HG02943 (cell line): ENCODE measurements around the gene PTF1A.

ENCODE experiments used
- ATAC-seq: cut with Tn5 transposase; IDR thresholded peaks from one replicate; pipeline ENCODE4 v1.9.1; 2021; ENCODE audit warnings: mild to moderate bottlenecking, low read depth, moderate library complexity; ENCODE audit not compliant: unreplicated experiment

The PTF1A gene

DNA sequence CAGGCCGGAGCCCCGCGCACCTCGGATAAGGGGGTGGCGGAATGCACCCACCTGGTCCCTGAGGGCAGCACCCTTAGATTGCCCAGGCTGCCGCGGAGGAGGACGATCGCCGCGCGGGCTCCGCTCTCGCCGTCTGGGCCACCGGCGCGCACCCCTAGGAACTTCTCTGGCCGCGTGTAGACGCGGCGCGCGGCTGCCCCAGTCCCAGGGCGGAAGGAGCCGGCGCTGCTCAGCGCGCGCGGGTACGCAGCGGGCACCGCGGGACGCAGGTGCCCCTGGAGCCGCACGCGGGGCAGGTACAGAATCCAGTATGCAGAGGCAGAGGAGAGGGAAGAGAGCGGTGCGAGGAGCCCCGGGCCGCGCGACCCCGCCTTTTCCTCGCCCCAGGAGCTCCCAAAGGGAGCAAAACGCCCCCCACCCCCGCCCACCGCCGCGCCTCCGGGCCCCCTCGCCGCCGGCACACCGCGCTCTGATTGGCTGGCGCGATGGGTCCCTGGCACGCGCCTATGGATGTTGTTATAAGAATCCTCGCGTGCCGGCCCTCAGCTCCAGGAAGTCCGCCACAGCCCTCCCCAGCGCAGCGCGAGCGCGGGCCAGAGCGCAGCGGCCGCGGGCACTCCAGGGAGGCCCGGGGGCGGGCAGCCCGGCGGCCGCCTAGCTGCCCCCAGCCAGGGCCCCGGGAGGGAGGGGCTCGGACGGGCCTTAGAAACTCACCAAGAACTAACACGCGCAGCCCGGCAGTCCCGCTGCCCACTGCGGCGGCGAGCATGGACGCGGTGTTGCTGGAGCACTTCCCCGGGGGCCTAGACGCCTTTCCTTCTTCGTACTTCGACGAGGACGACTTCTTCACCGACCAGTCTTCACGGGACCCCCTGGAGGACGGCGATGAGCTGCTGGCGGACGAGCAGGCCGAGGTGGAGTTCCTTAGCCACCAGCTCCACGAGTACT lies at the start of gene PTF1A:
Gene PTF1A, plus strand, starts transcription at position 549 of the 948 bp plus-strand sequence. Its CDS starts 219 bp downstream, at position 768.
- no peak for ATAC-seq

DNA sequence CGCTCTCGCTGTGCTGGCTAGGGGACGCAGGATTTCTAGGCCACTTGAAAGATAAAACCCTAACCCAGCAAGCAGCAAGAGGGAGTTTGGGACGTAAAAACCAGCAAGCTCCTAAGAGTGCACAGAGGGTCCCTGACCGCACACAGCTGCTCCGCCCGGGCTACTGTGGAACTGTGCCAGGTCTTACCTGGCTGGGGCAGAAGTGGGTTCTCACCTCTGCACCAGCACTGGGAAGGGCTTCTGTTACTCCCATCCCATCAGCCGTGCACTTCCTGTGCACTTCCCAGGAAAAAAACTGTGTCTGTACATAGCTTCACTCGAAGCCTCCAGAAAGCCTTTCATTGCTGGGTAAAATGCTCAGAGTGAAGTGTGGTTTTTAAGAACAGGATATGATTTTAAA lies 45.9 kb upstream of the PTF1A start:
- ATAC-seq: no peak

DNA sequence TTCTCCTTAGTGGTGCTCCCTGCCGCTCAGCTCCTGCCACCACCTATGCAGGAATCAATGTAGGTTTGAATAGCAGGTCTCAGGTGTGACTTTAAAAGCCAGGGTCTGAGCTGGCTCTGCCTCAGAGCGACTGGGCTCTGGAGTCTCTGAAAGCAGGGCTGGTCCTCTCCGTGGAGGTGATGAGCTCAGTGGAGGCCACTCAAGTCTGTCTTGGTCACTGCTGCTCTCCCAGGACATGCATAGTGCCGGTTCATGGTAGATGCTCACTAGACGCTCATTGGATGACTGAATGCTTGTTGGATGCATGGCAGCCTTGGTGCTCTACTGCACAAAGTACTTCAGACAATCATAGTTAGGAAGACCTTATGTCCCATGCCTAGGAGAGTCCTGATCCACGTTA lies 45.1 kb upstream of the PTF1A start:
- no peak for ATAC-seq

- no peak for ATAC-seq
These were observed 43.9 kb upstream of the PTF1A start for GRCh38 chr10:23148214-23148613.

DNA sequence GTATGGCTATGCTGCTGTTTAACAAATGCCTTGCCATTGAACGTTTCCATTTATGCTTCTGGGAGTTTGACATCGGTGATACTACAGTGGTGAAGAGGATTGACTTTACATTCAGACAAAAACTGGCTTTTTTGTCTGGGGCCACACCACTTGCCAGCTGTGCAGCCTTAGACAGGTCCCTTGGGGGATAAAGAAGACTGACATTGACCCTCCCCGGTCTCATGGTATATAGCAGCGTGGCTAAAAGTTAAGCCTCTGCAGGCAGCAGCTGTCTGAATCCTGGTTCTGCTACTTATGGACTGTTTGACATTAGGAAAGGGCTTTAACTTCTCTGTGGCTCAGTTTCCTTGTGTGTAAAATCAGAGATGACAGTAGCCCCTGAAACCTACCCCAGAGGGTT lies 42.0 kb upstream of the PTF1A start:
- no peak for ATAC-seq

- ATAC-seq: no peak
These were observed 41.5 kb upstream of the PTF1A start for GRCh38 chr10:23150610-23151009.

DNA sequence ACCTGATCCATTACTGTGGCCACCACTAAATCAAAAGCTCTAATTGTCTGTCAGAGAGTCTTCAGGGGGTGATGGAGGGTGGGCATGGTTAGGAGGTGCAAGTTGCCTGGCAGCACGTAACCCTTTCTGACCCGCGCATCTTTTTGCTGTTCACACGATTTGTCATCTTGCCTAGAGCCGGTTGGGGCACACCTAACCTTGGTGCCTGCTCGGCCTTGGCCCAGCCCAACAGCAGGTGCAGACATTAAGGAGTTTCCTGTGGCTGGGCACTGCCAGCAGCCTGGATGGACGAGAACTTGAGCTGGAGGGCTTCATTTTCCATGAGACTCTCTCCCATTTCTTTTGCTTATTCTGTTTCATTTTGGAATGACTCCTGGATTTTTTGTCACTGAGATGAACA lies 41.0 kb upstream of the PTF1A start:
- ATAC-seq: no peak

DNA sequence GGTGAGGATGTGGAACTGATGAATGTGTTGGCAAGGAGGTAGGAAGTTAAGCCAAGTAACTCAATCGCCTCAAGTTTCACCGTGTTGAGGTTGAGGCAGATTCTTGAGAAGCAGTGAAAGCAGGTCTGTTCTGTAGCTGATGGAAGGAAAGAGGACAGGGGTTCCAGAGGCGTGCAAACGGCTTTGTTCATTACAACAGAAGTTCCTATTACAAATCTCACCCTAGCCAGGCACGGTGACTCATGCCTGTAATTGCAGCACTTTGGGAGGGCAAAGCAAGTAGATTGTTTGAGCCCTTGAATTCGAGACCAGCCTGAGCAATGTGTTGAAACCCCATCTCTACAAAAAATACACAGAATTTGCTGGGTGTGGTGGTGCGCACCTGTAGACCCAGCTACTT lies 36.9 kb upstream of the PTF1A start:
- ATAC-seq: no peak

DNA sequence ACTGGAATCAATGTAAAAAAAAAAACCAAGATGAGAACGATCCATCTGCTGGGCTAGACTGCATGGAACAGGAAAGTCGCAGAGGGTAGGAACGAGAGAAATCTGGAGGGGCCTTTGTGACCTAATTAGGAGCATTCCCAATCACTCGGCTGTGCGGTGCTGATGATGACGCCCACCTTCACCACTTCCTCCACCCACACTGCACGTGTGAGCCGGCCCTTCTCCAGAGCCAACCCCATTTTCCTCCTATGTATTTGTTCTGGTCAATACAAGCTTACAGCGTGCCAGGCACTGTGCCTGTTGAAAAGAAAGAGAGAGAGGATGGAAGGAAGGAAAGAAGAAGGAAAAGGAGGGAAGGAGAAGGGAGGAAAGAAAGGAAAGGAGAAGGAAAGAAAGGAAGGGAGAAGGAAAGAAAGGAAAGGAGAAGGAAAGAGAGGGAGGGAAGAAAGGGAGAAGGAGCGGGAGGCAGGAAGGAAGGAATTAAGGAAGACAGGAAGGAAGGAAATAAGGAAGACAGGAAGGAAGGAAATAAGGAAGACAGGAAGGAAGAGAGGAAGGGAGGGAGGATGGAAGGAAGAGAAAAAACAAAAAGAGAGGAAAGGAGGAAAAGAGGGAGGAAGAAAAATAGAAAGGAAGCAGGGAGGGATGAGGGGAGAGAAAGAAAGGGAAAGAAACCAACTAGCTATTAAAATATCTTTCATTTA lies 35.5 kb upstream of the PTF1A start:
- no peak for ATAC-seq

DNA sequence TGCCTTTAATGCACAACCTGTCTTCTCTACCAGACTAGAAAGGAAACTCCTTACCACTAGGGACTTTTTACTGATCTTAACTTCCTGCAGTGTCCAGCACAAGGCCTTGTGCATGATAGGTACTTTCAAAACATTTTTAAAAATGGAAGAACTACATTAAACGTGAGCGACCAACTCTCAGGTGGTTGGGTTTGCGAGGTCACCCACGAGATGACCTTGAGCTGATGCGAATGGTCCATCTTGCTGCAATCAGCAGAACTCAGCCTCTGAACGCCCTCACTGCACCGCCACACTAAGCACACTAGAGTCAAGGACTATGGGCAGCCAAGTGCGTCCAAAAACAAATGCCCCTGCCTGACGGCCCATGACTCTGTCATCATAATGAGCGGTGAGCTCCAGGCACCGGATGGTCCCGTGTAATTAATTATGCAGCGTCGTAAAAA lies 34.9 kb upstream of the PTF1A start:
- ATAC-seq: no peak

DNA sequence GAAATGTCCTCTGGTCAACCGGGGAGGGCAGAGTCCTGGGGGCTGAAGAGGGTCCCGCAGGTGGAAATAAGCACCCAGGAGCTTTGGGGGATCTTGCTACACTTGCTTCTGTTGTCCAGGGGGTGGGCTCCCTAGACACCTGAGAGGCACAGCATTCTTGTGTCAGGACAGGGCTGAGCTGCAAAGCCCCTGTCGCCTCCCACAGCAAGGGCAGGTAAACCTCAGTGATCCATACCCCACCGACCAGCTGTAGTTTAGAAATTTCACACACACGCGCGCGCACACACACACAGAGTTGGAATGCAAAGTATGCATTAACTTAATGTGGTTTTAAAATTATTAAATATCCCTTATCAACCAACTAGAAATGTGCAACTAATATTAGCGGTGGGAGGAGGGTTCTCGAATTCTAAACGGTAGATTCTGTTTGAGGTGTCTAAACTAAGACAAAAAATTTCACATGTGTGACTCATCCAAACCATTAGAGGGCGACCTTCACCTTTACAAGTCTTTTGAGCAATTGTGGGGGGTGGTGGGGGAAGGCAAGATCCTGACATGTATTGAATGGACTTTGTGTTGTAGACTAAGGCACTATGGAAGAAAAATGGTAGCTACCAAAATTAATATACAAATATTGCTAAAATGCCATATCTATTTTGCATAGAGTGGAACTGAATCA lies 34.3 kb upstream of the PTF1A start:
- no peak for ATAC-seq

- peak; percentile 71 for ATAC-seq
These were observed 33.7 kb upstream of the PTF1A start for GRCh38 chr10:23158370-23158769.

GRCh38 chr10:23171232-23171876 lies 20.8 kb upstream of the PTF1A start:
- ATAC-seq: no peak

DNA sequence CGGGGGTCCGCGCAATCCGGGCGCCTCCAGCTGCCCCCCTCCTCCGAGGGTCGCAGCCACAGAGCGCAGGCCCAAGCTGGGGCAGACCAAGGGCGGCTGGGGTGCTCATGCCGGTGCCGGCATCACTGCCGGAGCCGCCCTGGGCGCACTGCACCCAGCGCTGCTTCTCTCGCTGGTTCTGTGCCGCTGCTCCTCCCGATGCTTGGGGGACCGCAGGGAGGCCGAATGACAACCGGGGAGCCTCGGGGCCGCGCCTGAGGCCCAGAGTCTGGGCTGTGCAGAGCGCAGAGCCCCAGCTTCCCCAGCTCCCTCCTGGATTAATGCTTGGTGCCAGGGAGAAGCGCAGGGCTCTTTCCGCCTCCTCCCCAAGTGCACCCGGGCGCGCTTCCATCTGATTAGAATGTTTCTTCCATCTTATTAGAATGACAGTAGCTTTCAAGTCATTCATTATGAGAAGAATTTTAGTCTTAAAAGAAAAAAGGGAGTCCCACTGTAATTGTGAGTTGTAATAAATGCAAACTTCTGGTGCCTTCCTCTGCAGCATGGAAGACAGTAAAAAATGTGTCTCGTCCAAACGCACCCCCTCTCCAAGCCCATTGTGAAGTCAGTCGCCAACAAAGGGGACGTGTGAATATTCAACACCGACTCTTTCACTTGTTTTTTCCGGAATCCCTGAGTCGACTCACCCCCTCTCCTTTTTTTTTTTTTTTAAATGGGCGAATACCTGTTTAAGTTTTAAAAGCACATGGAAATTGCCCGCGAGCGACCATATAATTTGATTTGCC lies 19.5 kb upstream of the PTF1A start:
- no peak for ATAC-seq

GRCh38 chr10:23173214-23174073 lies 18.7 kb upstream of the PTF1A start:
- no peak for ATAC-seq

GRCh38 chr10:23174074-23174976 lies 17.8 kb upstream of the PTF1A start:
- no peak for ATAC-seq

GRCh38 chr10:23174977-23175512 lies 17.1 kb upstream of the PTF1A start:
- no peak for ATAC-seq

DNA sequence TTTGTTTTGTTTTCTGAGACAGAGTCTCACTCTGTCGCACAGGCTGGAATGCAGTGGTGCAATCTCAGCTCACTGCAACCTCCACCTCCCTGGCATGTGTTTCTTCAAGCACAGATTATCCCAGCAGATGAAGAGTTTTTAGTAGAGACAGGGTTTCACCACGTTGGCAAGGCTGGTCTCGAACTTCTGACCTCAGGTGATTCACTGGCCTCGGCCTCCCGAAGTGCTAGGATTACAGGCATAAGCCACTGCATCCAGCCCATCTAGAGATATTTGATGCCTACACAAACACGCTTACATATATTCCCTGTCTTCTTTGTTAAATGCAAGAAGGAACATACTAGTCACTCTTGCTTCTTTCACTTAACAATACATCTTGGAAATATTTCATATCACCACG lies 5.9 kb upstream of the PTF1A start:
- ATAC-seq: no peak
